ENCODE data around the gene ZNF581.

Gene ZNF581

DNA sequence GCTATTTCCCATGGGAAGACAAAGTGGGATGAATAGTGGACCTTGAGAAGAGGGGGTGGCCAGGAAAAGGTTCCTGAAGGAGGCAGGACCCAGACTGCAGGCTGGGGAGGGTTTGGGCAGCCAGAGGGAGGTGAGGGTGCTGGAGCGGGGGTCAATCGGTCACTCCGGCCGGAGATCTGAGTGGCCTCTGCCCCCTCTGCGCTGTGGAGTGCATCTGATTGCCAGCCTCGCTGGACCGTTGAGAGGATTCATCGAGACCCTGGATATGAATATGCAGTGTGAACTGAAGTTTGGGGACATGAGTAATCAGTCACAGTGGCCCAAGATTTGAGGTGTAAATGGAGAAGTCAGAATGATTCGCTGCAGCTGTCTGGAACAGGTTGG lies 8.1 kb upstream of the ZNF581 start:
- DNase-seq: no peak

DNA sequence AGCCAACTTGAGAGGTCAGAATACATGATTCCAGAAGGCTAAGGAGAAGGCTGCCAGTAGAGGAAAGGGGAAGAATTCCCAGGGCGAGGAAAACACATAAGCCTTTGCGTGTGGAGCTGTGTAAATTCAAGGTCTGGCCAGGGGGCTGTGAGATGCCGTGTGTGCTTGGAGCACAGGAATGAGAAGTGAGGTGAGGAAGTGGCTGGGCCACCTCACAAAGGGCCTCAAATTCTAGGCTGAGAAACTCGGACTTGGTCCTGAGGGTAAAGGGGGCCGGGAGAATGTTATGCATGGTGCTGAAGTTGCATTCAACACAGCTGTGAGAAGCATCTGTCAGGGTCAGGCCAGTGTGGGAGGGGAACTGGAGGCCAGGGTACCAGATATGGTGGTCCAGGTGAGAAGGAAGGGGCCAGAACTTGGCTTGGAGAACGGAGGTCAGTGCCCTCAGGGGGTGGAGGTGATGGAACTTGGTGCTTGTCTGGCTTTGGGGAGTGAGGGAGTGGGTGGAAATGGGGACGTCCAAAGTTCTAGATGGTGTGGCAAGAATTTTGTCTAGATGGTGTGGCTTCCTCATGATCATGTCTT lies 7.5 kb upstream of the ZNF581 start:
- no peak for DNase-seq

DNA sequence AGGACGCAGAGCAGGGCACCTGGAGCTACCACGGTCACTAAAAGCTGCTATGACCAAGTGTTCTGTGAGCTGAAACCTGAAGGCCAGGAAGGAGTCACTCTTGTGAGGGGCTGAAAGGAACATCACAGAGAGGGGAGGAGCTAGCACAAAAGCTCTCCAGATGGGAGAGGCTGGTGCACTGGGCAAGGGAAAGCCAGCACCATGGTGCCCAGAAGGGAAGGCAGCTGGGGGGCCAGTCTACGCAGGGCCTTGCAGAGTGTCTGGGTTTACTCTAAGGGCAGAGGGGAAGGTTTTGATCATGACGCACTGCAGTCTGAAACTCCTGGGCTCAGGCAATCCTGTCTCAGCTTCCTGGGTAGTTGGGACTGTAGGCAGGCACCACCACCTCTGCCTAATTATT lies 6.7 kb upstream of the ZNF581 start:
- DNase-seq: no peak

DNA sequence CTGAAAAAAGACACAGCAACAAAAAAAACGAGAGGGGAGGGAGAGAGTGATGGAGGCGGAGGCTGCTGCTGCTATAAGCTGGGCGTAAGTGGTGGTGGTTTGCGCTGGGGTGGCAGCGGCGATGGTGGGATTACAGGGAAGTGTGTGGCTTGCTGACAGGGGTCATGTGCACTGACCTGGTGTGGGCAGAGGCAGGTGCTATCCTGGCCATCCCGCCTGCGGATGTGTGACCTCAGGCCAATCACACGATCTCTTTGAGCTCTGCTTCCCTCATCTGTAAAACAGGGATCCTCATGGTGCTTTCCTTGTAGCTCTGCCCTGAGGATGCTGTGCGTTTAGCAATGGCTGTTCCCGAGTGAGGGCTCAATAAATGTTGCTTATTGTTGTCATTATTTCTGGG lies 5.9 kb upstream of the ZNF581 start:
- DNase-seq: no peak

DNA sequence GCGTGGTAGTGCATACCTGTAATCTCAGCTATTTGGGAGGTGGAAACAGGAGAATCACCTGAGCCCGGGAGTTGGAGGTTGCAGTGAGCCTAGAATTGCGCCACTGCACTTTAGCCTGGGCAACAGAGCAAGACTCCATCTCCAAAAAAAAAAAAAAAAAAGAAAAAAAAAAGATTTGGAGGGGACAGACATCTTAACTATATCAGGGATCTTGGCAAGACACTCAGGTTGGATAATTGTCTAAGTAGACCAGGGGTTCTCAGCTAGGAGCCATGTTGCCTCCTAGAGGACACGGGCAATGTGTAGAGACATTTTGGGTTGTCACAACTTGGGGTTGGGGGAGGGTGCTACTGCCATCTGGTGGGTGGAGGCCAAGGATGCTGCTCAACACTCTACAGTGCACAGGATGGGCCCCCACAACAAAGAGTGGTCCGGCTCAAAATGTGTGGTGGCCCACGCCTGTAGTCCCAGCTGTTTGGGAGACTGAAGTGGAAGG lies 4.5 kb upstream of the ZNF581 start:
- no peak for DNase-seq

DNA sequence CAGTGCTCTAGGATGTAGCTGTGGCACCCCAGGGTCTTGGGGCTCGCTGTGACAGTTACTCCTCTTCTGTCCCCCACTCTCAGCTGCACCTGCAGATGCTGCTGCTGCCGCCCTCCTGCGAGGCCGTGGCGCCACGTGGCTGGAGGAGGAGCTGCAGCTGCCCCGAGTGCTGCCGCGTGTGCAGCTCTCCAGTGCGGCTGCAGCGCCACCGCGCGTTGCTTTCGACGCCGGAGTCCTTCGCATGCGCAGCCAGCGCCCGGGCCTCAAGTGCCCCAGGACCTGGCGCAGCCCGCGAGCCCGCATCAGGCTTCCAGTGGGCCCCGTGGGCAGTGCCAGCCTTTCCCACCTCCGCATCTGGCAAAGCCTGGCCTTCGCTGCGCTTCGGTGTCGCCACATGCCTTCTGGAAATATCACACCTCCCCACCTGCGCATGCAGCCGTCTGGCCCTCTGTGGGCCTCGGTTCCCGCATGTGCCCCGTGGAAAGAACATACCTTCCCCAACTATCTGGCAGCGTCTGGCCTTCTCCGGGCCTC lies 3.3 kb upstream of the ZNF581 start:
- peak; percentile 56 for DNase-seq

DNA sequence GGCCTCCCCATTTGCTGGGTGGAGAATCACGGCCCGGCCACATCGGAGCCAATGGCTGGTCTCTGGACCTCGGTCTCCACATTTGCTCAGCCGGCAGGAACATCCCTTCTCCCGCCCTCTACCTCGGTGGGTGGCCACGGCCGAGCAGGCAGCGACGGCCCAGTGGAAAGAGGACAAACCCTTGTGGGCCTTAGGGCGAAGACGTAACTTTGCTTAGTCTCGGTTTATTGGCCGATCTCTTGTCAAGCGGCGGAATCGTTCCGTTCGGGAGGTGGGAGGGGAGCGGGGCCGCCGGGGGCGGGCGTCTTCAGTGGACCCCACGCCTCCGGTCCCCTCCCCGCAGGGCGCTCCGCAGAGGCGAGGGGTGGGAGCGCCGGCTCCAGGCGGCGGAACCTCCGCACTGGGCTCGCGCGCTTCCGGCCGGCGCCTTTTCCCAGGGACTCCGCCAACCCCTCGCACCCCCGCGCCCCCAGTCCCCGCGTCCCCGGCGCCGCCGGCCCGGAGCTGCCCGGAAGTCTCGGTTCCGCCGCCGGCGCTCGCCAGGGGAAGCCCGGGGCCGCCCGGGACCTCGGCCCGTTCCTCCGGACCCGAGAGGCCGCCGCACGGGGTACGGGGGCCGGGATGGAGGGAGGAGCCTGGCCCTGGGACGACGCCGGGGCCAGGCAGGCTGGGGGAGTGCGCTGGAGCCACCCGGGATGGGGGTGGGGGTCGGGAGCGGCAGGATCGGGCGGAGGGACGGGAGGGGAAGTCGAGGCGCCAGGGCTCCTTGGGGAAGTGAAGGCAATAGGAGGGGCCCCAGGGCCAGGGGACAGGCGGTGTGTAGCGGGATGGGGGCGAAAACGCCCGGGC lies 2.6 kb upstream of the ZNF581 start, which contains the start of gene ZNF580:
Gene ZNF580 (plus strand): TSS at position 426 of the 849 bp plus-strand sequence. CDS start 1,507 bp downstream, outside the sequence.
- DNase-seq: peak; percentile 57

DNA sequence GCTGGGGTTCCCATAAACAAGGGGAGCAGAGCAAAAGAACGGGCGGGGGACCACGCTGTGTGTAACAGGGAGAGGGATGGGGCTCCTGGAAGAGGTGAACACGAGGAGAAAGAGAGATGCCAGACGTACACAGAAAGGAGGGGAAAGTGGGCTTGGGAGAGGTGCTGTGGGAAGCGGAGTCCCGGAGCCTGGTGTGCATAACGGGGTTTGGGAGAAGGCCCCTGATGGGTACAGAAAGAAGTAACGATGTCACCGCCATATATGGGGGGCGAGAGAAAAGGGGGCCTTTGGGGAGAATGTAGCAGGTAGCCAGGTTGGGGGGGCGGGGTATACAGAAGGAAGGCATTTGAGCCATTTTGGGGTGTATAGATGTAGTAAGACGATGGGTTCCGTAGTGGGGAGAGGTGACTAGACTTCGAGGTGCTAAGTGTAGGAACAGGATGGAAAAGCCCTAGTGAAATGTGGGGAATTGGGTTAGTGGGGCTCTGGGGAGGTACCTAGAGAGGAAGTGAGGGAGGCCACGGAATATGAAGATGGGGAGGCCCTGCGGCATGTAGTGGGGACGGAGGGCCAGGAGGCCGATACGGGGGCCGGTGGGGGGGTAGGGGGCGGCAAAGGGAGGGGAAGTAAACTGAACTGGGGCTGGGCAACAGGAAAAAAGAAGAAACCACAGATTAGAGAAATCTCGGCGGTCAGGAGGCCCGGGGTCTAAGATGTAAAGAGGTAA lies 1.9 kb upstream of the ZNF581 start:
- no peak for DNase-seq

DNA sequence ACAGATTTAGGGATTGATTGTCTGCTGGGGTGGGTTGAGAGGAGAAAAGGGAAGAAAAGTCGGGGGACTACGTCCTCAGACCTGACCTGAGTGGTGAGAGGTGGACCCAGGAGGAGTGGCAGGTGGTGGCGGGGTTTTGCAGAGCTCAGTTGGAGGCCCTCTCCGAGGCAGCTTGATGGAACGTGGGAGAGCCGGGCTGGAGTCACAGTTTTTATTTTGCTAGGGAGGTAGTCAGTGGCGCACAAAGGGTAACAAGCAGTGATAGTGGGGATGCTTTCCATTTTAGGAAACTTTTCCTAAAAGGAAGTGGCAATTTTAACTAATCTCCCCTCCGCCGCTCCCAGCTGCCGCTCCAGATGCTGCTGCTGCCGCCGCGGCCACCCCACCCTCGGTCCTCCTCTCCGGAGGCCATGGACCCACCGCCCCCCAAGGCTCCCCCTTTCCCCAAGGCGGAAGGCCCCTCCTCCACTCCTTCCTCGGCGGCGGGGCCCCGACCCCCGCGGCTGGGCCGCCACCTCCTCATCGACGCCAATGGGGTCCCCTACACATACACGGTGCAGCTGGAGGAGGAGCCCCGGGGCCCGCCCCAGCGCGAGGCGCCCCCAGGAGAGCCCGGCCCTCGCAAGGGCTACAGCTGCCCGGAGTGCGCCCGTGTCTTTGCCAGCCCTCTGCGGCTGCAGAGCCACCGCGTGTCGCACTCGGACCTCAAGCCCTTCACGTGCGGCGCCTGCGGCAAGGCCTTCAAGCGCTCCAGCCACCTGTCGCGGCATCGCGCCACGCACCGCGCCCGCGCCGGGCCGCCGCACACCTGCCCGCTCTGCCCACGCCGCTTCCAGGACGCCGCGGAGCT lies 1.1 kb upstream of the ZNF581 start:
- no peak for DNase-seq

DNA sequence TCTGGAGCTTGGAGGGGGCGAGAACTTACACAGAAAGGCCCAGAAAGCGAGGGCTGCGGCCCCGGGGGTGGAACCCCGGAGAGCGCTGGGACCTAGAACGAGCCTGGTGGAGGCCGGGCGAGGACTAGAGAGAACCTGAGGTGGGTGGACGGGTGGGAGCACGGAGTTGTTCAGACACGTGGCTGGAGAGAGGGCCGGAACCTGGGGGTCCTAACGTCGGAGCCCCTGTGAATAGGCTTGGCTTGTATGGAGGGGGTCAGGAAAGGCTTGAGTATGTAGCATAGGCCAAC lies 383 bp downstream of the ZNF581 start:
- no peak for DNase-seq

DNA sequence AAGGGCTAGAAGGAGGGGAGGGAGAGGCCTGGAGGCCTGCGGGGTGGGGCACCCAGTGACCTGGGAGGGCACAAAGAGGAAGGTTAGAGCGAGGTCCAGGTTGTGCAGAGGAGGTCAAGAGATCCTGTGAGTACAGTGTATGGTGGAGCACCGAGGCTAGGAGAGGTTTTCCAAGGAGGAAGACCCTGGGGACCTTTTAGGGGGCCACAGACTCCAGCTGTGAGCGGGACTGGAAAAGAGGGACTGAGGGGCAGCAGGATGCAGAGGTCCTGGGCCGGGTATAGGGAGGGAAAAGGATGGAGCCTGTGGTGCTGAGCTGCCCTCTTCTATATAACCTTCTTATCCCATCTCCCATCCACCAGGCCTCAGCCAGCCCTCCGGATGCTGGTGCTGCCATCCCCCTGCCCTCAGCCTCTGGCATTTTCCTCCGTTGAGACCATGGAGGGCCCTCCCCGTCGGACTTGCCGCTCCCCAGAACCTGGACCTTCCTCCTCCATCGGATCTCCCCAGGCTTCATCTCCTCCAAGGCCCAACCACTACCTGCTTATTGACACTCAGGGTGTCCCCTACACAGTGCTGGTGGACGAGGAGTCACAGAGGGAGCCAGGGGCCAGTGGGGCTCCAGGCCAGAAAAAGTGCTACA lies 863 bp downstream of the ZNF581 start:
- DNase-seq: no peak

DNA sequence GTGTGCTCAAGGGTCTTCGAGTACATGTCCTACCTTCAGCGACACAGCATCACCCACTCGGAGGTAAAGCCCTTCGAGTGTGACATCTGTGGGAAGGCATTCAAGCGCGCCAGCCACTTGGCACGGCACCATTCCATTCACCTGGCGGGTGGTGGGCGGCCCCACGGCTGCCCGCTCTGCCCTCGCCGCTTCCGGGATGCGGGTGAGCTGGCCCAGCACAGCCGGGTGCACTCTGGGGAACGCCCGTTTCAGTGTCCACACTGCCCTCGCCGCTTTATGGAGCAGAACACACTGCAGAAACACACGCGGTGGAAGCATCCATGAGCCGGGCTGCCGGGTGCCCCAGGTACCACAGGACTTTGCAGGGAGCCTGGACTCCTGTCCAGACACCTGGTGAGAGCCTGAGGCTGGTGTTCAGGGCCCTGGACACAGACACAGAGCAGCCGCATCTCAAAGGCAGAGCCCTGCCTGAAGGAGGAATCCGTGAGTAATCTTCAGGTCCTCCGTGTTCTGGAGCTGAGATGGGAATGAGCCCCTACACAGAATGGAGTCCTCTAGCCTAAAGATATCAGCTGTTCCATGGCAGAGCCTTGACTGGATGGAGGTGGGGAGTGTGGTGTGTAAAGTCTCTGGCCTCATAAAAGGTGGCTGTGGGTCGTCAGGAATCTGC lies 1.5 kb downstream of the ZNF581 start:
- DNase-seq: no peak

DNA sequence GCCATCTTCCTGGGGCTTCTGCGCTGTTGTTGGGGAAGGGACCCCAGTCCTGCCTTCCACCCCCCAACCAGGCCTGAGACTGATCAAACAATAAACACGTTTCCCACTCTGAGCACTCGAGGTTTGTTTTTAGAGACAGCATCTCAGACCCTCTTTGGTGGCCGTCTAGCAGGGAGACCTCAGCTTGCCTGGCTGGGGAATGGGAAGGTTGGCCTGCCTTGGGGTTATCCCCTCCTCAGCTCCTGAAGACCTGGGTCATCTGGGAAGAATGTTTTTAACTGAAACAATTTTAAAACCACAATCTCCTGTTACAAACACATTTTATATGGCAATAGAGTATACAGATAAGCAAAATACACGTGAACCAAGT lies 2.0 kb downstream of the ZNF581 start:
- DNase-seq: no peak

DNA sequence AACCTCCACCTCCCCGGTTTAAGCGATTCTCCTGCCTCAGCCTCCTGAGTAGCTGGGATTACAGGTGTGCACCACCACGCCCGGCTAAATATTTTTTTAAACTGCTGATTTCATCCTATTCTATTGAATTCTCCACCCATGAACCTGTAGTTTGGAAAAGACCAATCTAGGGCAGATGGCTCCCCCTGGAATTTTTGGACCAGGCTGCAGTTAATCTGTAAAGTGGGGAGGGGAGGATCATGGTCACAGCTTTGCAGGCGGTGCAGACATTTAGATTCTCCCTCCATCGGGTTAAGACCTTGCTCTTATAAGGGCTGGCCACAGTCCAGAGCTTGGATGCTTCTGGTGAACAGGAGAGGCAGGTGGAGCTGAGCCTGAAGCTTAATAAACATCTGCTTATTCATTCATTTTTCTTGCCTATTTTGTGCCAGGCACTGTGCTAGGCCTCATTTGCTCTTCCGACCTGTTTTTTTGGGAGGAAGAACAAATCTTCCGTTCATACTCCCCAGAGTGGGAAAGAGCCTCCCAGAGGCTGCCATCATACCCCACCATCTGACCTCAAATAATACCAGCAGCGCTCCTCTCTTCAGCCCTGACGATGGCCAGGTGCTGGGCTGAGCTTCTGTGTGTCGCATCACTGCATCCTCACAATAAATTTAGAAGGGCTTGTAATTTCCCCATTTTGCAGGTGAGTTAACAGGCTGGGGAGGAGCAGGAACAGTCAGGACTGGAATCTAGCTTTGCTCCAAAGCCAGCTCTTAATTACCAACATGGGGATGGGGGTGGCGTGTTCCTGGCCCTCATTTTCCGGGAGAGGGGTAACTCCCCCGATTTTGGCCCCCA lies 3.7 kb downstream of the ZNF581 start:
- DNase-seq: no peak

DNA sequence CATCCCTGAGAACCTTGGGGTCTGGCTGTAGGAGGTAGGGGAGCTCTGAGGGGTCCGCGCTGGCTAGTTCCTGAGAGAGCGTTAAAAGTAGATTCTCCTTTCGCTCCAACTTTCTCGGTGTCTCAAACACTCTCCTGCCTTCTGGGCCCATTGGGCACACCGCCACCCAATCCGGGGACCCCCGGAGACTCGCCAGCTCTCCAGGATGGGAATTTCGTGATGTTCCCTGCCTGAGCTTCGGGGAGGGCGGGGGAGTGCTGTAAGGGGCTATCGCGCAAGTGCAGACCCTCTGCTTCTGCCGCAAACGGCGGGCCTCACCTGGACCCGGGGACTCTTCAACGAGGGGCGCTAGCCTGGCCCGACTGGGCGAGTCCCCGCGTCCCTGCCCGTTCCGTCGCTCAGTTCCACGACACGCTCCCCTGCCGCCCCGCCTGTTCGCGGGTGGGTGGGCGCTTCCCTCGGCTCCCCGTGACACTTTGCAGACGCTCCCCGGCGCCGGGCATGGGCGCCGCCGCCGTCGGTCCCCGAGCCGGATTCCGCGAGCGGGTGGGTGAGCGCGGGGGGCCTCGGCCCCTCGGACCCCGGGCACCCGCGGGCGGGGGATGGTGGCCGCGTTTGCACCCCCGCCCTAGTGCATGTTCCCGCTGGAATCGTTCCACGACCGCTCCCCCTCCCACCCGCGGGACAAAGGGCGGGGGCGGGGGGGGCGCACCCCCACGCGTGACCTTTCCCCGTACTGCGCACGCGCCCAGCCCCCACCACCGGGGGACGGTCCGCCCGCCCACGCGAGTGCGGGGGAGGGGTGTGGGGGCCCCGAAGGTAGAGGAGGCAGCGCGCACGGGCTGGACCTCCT lies 4.5 kb downstream of the ZNF581 start, which contains the start of gene CCDC106:
Gene CCDC106 (plus strand): TSS at position 481 of the 853 bp plus-strand sequence. CDS start 835 bp downstream, outside the sequence.
- DNase-seq: peak; percentile 43

DNA sequence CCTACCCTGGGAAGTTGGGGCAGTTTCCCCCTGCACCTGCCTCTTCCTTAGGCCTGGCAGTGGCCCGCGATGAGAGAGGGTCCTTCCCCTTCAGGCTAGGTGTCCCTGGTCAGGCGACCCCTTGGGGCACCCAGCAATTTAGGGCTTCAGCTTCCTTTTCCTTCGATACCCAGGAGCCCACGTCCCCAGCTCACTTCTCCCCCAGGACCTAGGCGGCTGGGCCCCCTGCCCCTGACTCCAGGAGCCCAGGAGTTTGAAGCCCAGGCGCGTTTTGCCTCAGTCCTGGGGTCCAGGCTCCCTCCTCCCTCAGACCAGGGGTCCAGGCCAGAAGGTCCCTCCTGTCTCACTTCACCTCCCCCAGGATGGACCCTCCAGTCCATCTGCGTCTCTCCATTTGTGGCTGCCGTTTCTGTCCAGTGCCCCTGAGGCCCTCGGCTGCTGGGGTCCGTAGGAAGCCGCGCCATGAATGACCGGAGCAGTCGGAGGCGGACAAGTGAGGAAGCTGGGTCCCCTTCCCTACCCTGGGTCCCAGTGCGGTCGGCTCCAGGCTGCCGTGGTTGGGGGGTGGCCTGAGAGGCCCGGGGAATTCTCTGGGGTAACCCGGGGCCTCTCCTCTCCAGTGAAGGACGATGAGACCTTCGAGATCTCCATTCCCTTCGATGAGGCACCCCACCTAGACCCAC lies 5.3 kb downstream of the ZNF581 start:
- DNase-seq: no peak

DNA sequence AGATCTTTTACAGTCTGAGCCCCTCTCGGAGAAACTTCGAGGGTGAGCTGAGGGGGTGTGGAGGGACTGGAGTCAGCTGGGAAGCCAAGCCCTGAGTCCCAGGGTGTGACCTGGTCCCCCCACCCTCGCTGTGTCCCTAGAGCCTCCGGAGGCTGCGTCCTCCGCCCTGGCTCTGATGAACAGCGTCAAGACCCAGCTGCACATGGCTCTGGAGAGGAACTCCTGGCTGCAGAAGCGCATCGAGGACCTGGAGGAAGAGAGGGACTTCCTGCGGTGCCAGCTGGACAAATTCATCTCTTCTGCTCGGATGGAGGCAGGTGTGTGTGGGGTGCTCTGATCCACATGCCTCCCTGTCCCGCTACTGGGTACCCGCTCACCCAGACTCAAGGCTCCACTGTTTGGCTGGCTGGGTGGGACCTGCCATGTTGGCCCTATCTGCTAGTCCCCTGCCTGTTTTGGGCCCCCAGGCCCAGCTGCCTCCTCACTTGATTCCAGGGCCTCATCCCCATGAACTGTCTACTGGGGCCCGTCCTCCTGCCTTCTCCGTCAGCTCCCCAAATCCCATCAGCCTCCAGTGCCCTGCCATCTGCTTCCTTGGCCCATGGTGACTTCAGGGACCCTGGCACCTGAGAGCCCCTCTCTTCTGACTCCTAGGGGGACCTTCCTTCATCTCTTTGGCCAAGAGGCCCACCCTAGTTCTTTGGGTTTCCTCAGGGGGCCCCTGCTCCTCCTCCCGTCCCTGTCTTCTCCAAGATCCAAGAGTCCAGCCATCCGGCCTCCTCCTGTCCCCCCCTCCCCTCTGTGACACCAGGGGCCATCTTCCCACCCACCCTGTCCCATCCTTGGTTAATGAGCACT lies 6.0 kb downstream of the ZNF581 start:
- DNase-seq: no peak

DNA sequence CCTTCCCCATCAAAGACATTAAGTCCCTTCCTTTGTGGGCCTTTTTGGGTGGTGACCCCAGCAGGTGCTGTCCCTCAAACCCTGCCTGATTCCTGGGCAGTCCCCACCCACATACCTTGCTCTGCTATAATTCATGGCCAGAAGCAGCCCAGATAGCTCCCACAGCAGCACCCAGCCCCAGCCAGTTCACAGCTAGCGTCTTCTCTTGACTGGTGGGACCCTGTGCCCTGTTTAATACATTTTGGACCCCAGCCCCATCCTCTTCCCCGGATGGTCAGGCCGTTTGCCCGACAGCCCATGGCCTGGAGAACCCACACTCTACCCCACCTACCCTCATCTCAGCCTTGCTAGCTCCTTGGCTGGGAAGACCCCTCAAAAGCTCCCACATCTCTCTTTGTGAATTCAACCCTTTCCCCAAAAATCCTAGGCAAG lies 6.7 kb downstream of the ZNF581 start:
- DNase-seq: no peak
